ENCODE results near the gene KAZN. TPM values are rescaled to one million over a fixed set of nuclear protein-coding genes. Genes with fewer than 3 reads are reported as not detected.

The KAZN gene
- total RNA-seq, 1 experiment from 2014 or later: 2.4 TPM

GRCh38 chr1:14786109-14786675 lies 187.7 kb downstream of the KAZN start:
- Mint-ChIP-seq H3K27me3 (ENCODE audit: insufficient read depth, unreplicated experiment) (no peaks in the 10 kb centered on the region), H3K36me3 (ENCODE audit: insufficient read depth, unreplicated experiment) (no peaks in the 10 kb centered on the region), H3K9me3 (ENCODE audit: unreplicated experiment) (no peaks in the 10 kb centered on the region), H3K27ac (ENCODE audit: unreplicated experiment) (no peak overlapping the region), H3K4me1 (ENCODE audit: low read depth, unreplicated experiment) (no peaks in the 10 kb centered on the region), H3K4me3 (ENCODE audit: unreplicated experiment) (no peak overlapping the region)
- CTCF ChIA-PET: no interaction called here
- POLR2A ChIA-PET: no interaction called here
- DNase-seq: no peak
- Histone ChIP-seq H3K4me3 (ENCODE audit: low read depth, low read length) (no peak overlapping the region), H3K4me1 (peaks cover 17% of the 10 kb centered on the region), H3K27me3 (replicated peaks; ENCODE audit: control insufficient read depth, insufficient read depth, low read length) (no peaks in the 10 kb centered on the region), H3K9me3 (no peaks in the 10 kb centered on the region), H3K36me3 (ENCODE audit: control insufficient read depth, insufficient read depth, low read length) (no peaks in the 10 kb centered on the region)
- intact Hi-C loops (cut with micrococcal nuclease; ENCODE audit: unreplicated experiment): loop anchor here (5.0 kb wide), 1 partner anchor 241 kb away; no protein-coding TSS in a partner anchor
- BruUV-seq (replicated peaks): no TSS peak
- no peak for TF ChIP-seq CTCF (IDR thresholded peaks at IDR 0.05; ENCODE audit: insufficient read depth in 1 of 2, low read depth in 1 of 2, low read length in 1 of 2, severe bottlenecking in 1 of 2, unreplicated experiment in 1 of 2)

GRCh38 chr1:14786681-14787080 lies 188.2 kb downstream of the KAZN start:
- H3K36me3 ChIP-seq (ENCODE audit: control insufficient read depth, insufficient read depth, low read length): no peaks in the 10 kb centered on the region
- no peaks in the 10 kb centered on the region for H3K9me3 ChIP-seq
- no peaks in the 10 kb centered on the region for H3K27me3 Mint-ChIP-seq (ENCODE audit: insufficient read depth, unreplicated experiment)
- H3K9me3 Mint-ChIP-seq (ENCODE audit: unreplicated experiment): no peaks in the 10 kb centered on the region
- H3K27me3 ChIP-seq (replicated peaks; ENCODE audit: control insufficient read depth, insufficient read depth, low read length): no peaks in the 10 kb centered on the region
- BruUV-seq (replicated peaks): no TSS peak
- H3K4me3 ChIP-seq (ENCODE audit: low read depth, low read length): no peak overlapping the region
- intact Hi-C loops (cut with micrococcal nuclease; ENCODE audit: unreplicated experiment): loop anchor here (5.0 kb wide), 1 partner anchor 241 kb away; no protein-coding TSS in a partner anchor
- POLR2A ChIA-PET: no interaction called here
- H3K4me1 ChIP-seq: peaks cover 17% of the 10 kb centered on the region
- H3K4me1 Mint-ChIP-seq (ENCODE audit: low read depth, unreplicated experiment): no peaks in the 10 kb centered on the region
- H3K27ac Mint-ChIP-seq (ENCODE audit: unreplicated experiment): no peak overlapping the region
- TF ChIP-seq CTCF (IDR thresholded peaks at IDR 0.05; ENCODE audit: insufficient read depth in 1 of 2, low read depth in 1 of 2, low read length in 1 of 2, severe bottlenecking in 1 of 2, unreplicated experiment in 1 of 2): no peak
- H3K4me3 Mint-ChIP-seq (ENCODE audit: unreplicated experiment): no peak overlapping the region
- CTCF ChIA-PET: no interaction called here
- DNase-seq: no peak
- no peaks in the 10 kb centered on the region for H3K36me3 Mint-ChIP-seq (ENCODE audit: insufficient read depth, unreplicated experiment)

- Mint-ChIP-seq H3K27me3 (ENCODE audit: insufficient read depth, unreplicated experiment) (no peaks in the 10 kb centered on the region), H3K4me3 (ENCODE audit: unreplicated experiment) (no peak overlapping the region), H3K9me3 (ENCODE audit: unreplicated experiment) (no peaks in the 10 kb centered on the region), H3K27ac (ENCODE audit: unreplicated experiment) (no peak overlapping the region), H3K36me3 (ENCODE audit: insufficient read depth, unreplicated experiment) (no peaks in the 10 kb centered on the region), H3K4me1 (ENCODE audit: low read depth, unreplicated experiment) (no peaks in the 10 kb centered on the region)
- POLR2A ChIA-PET: no interaction called here
- Histone ChIP-seq H3K27me3 (replicated peaks; ENCODE audit: control insufficient read depth, insufficient read depth, low read length) (no peaks in the 10 kb centered on the region), H3K4me3 (ENCODE audit: low read depth, low read length) (no peak overlapping the region), H3K4me1 (peaks cover 17% of the 10 kb centered on the region), H3K9me3 (no peaks in the 10 kb centered on the region), H3K36me3 (ENCODE audit: control insufficient read depth, insufficient read depth, low read length) (no peaks in the 10 kb centered on the region)
- no peak for TF ChIP-seq CTCF (IDR thresholded peaks at IDR 0.05; ENCODE audit: insufficient read depth in 1 of 2, low read depth in 1 of 2, low read length in 1 of 2, severe bottlenecking in 1 of 2, unreplicated experiment in 1 of 2)
- intact Hi-C loops (cut with micrococcal nuclease; ENCODE audit: unreplicated experiment): loop anchor here (5.0 kb wide), 1 partner anchor 240 kb away; no protein-coding TSS in a partner anchor
- DNase-seq: peak; percentile 65 to 75
- BruUV-seq (replicated peaks): no TSS peak
- CTCF ChIA-PET: no interaction called here
Observed at GRCh38 chr1:14787604-14788003, 189.1 kb downstream of the KAZN start.

Measured in Caco-2 (cell line).